Esophagus (tissue), 2 donors: ENCODE results near the gene RECQL5. TPM values are rescaled to one million over a fixed set of nuclear protein-coding genes. Genes with fewer than 3 reads are reported as not detected.
A peak's percentile ranks its signal among the peaks of the same experiment; 100 is the strongest.

Source experiments
- H3K27ac ChIP-seq, 2 donors: one replicate each; pipeline ENCODE4 v1.5.1; 2013; ENCODE audit warnings: low read depth in 2 of 2, mild to moderate bottlenecking in 2 of 2, inconsistent platforms in 1 of 2, low read length in 1 of 2, moderate library complexity in 1 of 2
- H3K27me3 ChIP-seq, 2 donors: one replicate each; pipeline ENCODE4 v1.6.1; 2013; ENCODE audit warnings: low read length in 2 of 2, control low read depth in 1 of 2, mild to moderate bottlenecking in 1 of 2; ENCODE audit not compliant: insufficient read depth in 2 of 2, control insufficient read depth in 1 of 2
- H3K36me3 ChIP-seq, 2 donors: one replicate each; pipeline ENCODE4 v1.6.1; 2013; ENCODE audit warnings: low read length in 1 of 2; ENCODE audit not compliant: control insufficient read depth in 2 of 2, insufficient read depth in 2 of 2
- H3K4me1 ChIP-seq, 2 donors: one replicate each; pipeline ENCODE4 v1.6.1; 2013; ENCODE audit warnings: low read length in 1 of 2; ENCODE audit not compliant: control insufficient read depth in 2 of 2, insufficient read depth in 2 of 2
- H3K4me3 ChIP-seq, 2 donors: one replicate each; pipeline ENCODE4 v1.5.1; 2013; ENCODE audit warnings: low read length in 2 of 2, mild to moderate bottlenecking in 2 of 2, low read depth in 1 of 2, moderate library complexity in 1 of 2
- H3K9me3 ChIP-seq, 2 donors: one replicate each; pipeline ENCODE4 v1.6.1; 2013; ENCODE audit warnings: mild to moderate bottlenecking in 2 of 2, low read depth in 1 of 2, low read length in 1 of 2, moderate library complexity in 1 of 2; ENCODE audit not compliant: control insufficient read depth in 2 of 2, insufficient read depth in 1 of 2
- WGBS, 2 donors: extraction: QIAGEN DNeasy Blood & Tissue Kit; methylation state at CpG; one replicate each; pipeline ENCODE4 v1.1.7; 2013; 5-methylcytosine and 5-hydroxymethylcytosine counted together
- polyA plus RNA-seq, 2 donors: library from polyadenylated mRNA; stranded (reverse); fragments of 200-250 nt; gene quantifications; one replicate each; pipeline ENCODE4 v1.2.3, GENCODE V29; 2013
- donor health status: healthy with polysubstance abuse.
- donor health status: Bipolar disorder and iron deficiency.

Gene RECQL5
- polyA plus RNA-seq, 2 donors, result 46.9 to 136 TPM

- Histone ChIP-seq H3K4me1 (no peaks in the 10 kb centered on the region), H3K4me3 (no peak overlapping the region), H3K27ac (no peak overlapping the region), H3K9me3 (no peaks in the 10 kb centered on the region), H3K36me3 (peaks cover 5 to 9% of the 10 kb centered on the region in 2 donors), H3K27me3 (no peaks in the 10 kb centered on the region)
- WGBS, 2 donors, result 83 to 84% methylated on average over 4 of the region's 4 CpGs
These were observed 6.5 kb upstream of the RECQL5 start for GRCh38 chr17:75673487-75673886.

DNA sequence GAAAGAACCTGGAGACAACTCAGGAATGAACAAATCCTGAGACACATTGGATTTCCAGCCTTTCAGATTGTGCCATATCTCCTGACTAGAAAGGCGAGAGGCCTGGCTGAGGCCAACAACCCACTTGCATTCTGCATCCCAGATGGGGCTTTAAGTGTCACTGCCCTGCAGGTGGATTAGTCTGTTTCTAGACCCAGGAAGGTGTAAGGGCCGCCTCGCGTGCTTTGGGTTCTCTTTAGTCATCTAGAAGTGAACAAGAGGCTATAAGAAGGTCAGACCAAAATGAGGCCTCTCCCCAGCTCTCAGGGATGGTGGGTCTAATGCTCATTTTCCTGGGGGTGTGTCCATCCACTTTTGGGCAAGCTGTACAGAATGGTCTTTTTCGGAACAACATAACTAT is 5.1 kb upstream of the RECQL5 start:
- H3K27ac ChIP-seq, result no peak overlapping the region
- no peaks in the 10 kb centered on the region for H3K4me1 ChIP-seq
- no peaks in the 10 kb centered on the region for H3K9me3 ChIP-seq
- no peaks in the 10 kb centered on the region for H3K27me3 ChIP-seq
- WGBS, 2 donors, result 94 to 96% methylated on average over 5 of the region's 5 CpGs
- H3K36me3 ChIP-seq, result peaks cover 5 to 7% of the 10 kb centered on the region in 2 donors
- no peak overlapping the region for H3K4me3 ChIP-seq

- 80 to 83% methylated on average over 5 of the region's 5 CpGs for WGBS, 2 donors
- H3K4me1 ChIP-seq, result peaks cover 0 to 5% of the 10 kb centered on the region in 2 donors
- no peaks in the 10 kb centered on the region for H3K9me3 ChIP-seq
- H3K36me3 ChIP-seq, result peaks cover 5 to 7% of the 10 kb centered on the region in 2 donors
- H3K4me3 ChIP-seq, result no peak overlapping the region
- H3K27me3 ChIP-seq, result no peaks in the 10 kb centered on the region
- H3K27ac ChIP-seq, result no peak overlapping the region
These were observed 3.9 kb upstream of the RECQL5 start for GRCh38 chr17:75670868-75671267.

- peak overlapping the region in 1 of 2 donors; percentile 89 for H3K4me3 ChIP-seq
These were observed 1.5 kb upstream of the RECQL5 start for GRCh38 chr17:75668489-75668888.

DNA sequence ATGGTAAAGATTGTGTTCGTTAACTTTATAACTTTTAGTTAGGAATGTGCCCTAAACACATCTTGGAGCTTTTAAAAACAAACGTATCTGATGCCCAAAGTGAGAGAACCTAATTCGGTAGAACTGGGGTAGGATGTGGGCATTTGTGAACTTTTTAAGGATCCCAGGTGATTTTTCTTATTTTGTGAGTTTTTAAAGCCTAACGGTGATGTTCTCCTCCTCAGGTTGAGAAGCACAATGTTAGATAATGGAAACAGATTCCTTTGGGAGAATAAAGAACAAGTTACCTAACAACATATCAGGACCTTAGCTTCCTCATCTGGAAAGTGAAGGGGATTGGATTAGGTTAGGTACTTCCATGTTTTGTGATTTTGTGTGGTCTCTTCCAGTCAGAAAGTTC is 871 bp upstream of the RECQL5 start:
- Histone ChIP-seq H3K4me1 (peaks cover 0 to 5% of the 10 kb centered on the region in 2 donors), H3K36me3 (peaks cover 2 to 5% of the 10 kb centered on the region in 2 donors), H3K9me3 (no peaks in the 10 kb centered on the region), H3K27me3 (no peaks in the 10 kb centered on the region), H3K4me3 (peak overlapping the region; percentile 85 to 89), H3K27ac (peak overlapping the region; percentile 85 to 98)
- WGBS, 2 donors, result 6 to 8% methylated on average over 4 of the region's 4 CpGs

More at GRCh38 chr17:75668489-75668888, 1.5 kb upstream of the RECQL5 start:
- no peaks in the 10 kb centered on the region for H3K9me3 ChIP-seq
- 65% methylated on average over 4 of the region's 4 CpGs for WGBS, 2 donors
- peaks cover 5 to 7% of the 10 kb centered on the region in 2 donors for H3K36me3 ChIP-seq
- no peaks in the 10 kb centered on the region for H3K27me3 ChIP-seq
- H3K4me1 ChIP-seq, result peaks cover 0 to 5% of the 10 kb centered on the region in 2 donors
- no peak overlapping the region for H3K27ac ChIP-seq

GRCh38 chr17:75665981-75666380 is 973 bp downstream of the RECQL5 start:
- Histone ChIP-seq H3K27ac (no peak overlapping the region), H3K36me3 (peaks cover 11 to 18% of the 10 kb centered on the region in 2 donors), H3K4me1 (peaks cover 0 to 5% of the 10 kb centered on the region in 2 donors), H3K4me3 (peak overlapping the region in 1 of 2 donors; percentile 89), H3K9me3 (no peaks in the 10 kb centered on the region), H3K27me3 (no peaks in the 10 kb centered on the region)
- 78 to 81% methylated on average over 10 of the region's 10 CpGs for WGBS, 2 donors

DNA sequence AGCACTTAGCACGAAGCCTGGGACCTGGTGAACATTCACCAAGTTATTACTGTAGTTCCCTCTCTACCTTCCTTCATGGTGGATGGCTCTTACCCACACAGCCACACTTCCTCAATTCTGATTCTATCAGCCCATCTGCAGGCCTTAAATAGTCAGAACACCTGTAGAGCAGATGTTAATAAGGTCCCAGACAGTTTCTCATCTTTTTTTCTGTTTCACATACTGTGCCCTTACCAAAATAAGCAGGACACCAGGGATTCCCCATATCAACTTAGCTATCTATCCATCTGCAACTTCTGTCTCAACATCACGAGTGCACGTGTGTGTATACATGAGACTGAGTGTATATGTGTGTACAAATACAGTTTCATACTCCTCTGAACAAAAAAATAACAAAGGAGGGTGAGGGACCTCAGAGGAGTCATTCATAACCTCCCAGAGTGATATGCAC is 2.8 kb downstream of the RECQL5 start:
- Histone ChIP-seq H3K4me3 (no peak overlapping the region), H3K9me3 (no peaks in the 10 kb centered on the region), H3K36me3 (peaks cover 15 to 18% of the 10 kb centered on the region in 2 donors), H3K27me3 (no peaks in the 10 kb centered on the region), H3K4me1 (peaks cover 0 to 5% of the 10 kb centered on the region in 2 donors), H3K27ac (no peak overlapping the region)
- WGBS, 2 donors, result 80 to 91% methylated on average over 3 of the region's 3 CpGs

GRCh38 chr17:75662511-75662910 is 4.4 kb downstream of the RECQL5 start:
- Histone ChIP-seq H3K27me3 (no peaks in the 10 kb centered on the region), H3K4me1 (peaks cover 0 to 5% of the 10 kb centered on the region in 2 donors), H3K4me3 (no peak overlapping the region), H3K27ac (no peak overlapping the region), H3K36me3 (peaks cover 18% of the 10 kb centered on the region in 2 donors), H3K9me3 (no peaks in the 10 kb centered on the region)
- 95% methylated on average over 9 of the region's 9 CpGs for WGBS, 2 donors

- WGBS, 2 donors, result 96% methylated on average over 4 of the region's 4 CpGs
- Histone ChIP-seq H3K4me3 (no peak overlapping the region), H3K36me3 (peaks cover 18% of the 10 kb centered on the region in 2 donors), H3K27ac (no peak overlapping the region), H3K27me3 (no peaks in the 10 kb centered on the region), H3K9me3 (no peaks in the 10 kb centered on the region), H3K4me1 (peaks cover 0 to 5% of the 10 kb centered on the region in 2 donors)
These were observed 5.4 kb downstream of the RECQL5 start for GRCh38 chr17:75661531-75661930.

GRCh38 chr17:75658237-75658636 is 8.7 kb downstream of the RECQL5 start:
- WGBS, 2 donors, result 75 to 78% methylated on average over 5 of the region's 5 CpGs
- no peaks in the 10 kb centered on the region for H3K4me1 ChIP-seq
- no peaks in the 10 kb centered on the region for H3K9me3 ChIP-seq
- no peaks in the 10 kb centered on the region for H3K27me3 ChIP-seq
- no peak overlapping the region for H3K27ac ChIP-seq
- H3K36me3 ChIP-seq, result peaks cover 18% of the 10 kb centered on the region in 2 donors
- no peak overlapping the region for H3K4me3 ChIP-seq
